GM10266 (cell line): ENCODE data around the gene STAMBP.

ENCODE experiments used
- DNase-seq: peaks from one replicate; pipeline ENCODE4 v3.0.0; 2012; ENCODE audit errors: extremely low spot score
- TF ChIP-seq, protein P1 (sequence below): IDR thresholded peaks from 2 replicates; pipeline ENCODE4 v1.5.1; 2012; ENCODE audit warnings: mild to moderate bottlenecking, low read depth; ENCODE audit not compliant: control insufficient read depth, insufficient read depth; ENCODE audit errors: missing control alignments

Gene STAMBP

DNA sequence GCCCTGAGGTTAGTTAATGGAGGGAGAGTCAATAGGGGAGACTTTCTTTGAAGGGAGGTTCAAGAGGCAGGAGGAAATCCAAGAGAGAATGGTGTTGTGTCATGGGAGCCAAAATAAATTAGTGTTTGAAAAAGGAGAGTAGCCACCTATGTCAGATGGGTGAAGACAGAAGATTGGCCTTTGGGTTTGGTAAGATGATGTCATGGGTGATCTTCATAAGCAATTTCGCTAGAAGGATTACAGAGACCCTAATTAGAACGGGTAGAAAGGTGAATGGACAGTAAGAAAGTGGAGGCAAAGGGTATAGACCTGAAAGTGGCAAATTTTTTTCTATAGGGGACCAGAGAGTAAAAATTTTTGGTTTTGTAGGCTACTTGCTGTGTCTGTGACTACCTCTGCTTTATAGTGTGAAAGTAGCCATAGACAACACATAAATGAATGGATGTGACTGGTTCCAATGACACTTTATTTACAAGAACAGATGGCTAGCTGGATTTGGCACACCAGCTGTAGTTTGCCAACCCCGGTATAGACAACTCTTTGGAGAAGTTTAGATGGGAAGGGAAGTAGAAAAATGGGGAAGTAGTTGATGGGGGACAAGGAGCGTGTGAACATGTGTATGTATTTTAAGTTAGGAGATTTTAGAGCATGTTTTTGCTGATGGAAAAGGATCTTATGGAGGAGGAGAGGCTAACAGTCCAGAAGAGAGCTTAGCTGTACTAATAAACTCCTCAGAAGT is 9.3 kb downstream of the STAMBP start:
- no peak for DNase-seq
- TF ChIP-seq, protein P1, sequence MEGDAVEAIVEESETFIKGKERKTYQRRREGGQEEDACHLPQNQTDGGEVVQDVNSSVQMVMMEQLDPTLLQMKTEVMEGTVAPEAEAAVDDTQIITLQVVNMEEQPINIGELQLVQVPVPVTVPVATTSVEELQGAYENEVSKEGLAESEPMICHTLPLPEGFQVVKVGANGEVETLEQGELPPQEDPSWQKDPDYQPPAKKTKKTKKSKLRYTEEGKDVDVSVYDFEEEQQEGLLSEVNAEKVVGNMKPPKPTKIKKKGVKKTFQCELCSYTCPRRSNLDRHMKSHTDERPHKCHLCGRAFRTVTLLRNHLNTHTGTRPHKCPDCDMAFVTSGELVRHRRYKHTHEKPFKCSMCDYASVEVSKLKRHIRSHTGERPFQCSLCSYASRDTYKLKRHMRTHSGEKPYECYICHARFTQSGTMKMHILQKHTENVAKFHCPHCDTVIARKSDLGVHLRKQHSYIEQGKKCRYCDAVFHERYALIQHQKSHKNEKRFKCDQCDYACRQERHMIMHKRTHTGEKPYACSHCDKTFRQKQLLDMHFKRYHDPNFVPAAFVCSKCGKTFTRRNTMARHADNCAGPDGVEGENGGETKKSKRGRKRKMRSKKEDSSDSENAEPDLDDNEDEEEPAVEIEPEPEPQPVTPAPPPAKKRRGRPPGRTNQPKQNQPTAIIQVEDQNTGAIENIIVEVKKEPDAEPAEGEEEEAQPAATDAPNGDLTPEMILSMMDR = no peak

DNA sequence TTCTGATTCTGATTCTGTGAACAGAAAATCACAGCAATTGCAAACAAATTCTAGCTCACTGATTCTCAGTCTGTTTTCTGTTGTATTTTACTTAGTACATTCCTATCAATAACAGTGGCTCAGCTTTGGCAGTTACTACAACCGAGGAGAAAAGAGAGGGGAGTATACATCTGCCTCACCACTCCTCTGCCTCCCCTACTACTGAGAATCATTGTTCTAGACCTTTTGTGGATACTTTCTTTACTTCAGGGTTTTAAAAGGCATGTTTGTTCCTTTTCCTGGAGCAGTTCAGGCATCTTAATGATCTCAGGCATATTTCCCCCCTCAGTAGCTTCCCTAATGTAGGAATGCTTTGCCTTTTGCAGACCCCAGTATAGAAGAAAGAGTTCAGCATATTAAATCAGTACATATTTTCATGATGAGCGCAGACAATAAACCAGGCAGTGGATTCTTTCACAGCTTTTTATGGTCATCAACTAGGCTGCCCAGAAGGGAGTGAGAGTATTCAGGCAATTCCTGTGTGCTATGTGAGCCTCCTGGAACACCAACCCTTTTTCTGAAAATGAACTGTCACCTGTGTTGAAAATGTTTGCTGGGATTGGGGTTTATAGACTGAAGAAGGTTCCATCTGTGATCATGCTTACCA is 10.3 kb downstream of the STAMBP start:
- TF ChIP-seq, protein P1 = no peak
- DNase-seq = no peak

DNA sequence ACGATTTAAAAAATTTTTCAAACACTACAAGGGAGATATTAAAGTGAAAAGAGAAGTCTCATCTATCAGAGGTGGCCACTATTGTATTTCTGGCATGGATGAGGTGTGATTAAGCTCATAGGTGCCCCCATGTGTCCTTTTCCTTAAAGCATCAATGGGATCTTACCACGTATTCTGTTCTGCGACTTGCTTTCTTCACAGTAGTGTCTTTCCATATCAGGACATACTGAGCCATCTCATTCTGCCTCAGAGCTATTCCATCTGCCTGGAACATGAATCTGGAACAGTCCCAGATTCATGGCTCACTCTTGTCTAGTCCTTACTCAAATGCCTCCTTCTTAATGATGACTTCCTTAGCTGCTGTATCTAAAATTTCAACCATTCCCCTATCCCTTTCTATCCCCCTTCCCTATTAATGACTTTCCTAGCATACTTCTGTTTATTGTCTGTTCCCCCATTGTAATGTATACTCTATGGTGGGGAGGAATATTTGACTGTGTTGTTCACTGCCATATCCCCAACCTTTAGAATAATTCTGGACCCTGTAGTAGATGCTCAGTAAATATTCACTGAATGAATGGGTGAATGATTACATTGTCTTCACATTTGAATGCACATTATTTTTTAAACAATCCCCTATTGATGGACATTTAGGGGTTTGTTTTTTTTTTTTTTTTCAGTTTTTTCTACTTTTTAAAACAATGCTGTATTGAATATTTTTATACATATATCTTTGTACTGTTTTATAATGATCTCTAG is 11.1 kb downstream of the STAMBP start:
- DNase-seq = no peak

DNA sequence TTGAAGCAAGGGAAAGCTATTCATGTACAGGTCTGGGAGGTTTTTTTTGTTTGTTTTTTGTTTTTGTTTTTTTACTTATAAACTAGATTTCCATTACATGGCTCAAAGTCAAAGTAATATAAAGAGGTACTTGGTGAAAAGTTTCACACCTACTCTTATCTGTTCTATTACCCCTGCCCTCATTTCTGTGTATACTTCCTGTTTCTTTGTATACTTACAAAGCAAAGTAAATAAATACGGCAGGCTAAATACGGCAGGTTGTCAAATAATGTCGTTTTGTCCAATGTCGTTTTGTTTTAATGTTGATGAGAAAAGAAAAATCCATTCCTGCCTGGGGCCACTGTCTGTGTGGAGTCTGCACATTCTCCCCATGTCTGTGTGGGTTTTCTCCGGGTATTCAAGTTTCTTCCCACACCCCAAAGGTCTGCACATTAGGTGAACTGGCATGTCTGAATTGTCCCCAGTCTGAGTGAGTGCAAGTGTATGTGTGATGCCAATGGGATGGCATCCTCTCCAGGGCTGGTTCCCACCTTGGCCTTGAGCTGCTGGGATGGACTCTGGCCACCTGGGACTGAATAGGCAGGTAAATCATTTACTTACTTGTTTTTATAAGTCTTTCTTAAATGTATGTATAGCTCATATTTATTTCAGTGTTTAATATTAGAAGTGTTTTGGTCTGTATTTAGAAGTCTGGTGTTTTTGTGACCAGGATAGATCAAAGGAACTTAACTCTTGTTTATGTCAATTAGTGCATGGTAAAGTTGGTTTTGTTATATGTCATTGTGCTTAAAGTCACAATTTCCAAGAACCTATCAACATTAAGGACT is 13.4 kb downstream of the STAMBP start:
- TF ChIP-seq, protein P1 = no peak
- no peak for DNase-seq

More for the DNA sequence above, 11.1 kb downstream of the STAMBP start:
- TF ChIP-seq, protein P1 = no peak

DNA sequence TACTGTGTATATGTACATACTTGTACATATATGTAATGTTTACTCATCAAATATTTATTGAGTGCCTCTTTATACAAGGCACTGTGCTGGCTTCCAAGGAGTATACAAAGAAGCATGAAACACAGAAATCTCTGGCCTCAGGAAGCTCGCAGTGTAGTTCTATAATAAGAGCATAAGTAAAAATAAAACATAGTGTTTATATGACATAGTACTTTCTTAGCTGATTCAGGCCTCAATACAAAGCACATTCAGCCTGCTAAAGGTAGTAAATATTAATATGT is 13.9 kb downstream of the STAMBP start:
- no peak for DNase-seq
- TF ChIP-seq, protein P1 = no peak

DNA sequence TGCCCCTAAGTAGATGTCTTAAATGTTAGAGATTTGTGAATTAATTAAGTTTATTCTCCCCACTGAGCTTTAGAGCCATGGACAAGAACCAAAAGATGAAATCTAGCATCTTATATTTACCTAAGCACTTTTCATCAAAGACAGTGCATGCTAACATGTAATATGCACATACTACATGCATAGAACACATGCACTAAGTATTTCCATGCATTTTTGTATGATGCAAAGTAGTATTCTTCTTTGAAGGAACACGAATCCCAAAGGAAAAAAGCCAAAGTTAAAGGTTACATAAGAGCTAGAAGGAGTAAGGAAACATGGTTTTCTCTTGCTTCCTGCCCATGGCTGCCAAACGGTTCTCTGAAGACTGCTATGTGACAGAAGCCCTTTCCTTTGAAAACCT is 15.3 kb downstream of the STAMBP start:
- TF ChIP-seq, protein P1 = no peak
- no peak for DNase-seq
